ENCODE measurements around the gene SLC17A9.
"Not testable (repeated sequence)": the region's sequence is repeated elsewhere in the genome, so short reads cannot be mapped to it uniquely, and the experiment has no call there.

Gene SLC17A9

GRCh38 chr20:62953839-62954703, 1.6 kb downstream of the SLC17A9 start:
- Mint-ChIP-seq H3K4me3 (peak overlapping the region; percentile 81), H3K36me3 (ENCODE audit: low read depth) (peaks cover 20% of the 10 kb centered on the region), H3K27ac (peak overlapping the region; percentile 84), H3K4me1 (peaks cover 22% of the 10 kb centered on the region), H3K27me3 (no peaks in the 10 kb centered on the region), H3K9me3 (no peaks in the 10 kb centered on the region)
- peak; percentile 84 for ATAC-seq
- peak; percentile 78 for DNase-seq

DNA sequence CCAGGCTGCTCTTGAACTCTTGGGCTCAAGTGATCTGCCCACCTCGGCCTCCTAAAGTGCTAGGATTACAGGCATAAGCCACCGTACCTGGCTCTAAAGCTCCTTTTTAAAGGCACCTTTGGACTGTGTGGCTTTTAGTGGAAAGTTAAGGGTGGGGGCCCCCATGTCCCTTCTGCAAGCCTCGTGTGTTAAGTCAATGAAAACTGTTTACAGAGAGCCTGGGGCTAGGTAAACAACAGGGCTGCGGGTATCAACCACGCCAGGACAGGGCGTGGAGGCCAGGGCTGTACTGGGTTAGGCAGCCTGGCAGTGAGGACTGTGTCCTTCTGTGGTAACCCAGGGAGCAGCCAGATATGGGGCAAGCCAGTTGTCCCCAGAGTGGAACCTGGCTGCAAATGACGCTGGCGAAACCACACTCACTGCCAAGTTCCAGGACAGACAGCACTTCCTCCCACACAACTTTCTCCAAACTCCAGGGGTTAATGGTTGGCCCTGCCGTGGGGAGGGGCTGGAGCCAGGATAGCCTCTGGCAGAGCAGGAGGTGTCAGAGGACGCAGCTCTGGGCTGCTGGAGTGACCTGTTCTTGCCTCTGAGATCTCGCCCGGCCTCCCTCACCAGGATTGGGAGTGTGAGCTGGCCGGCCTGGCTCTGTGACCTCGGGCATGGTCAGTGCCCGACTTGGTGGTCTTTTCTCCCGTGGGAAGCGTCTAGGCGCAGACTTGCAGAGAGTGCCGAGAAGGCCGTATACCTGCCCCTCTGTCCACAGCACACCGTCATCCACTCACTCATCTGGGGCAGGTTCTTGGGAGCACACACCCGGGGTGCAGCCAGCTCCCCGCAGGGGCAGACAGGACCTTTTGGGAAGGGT, 3.2 kb downstream of the SLC17A9 start:
- DNase-seq: no peak
- H3K4me3 Mint-ChIP-seq: no peak overlapping the region
- peaks cover 28% of the 10 kb centered on the region for H3K4me1 Mint-ChIP-seq
- peaks cover 8% of the 10 kb centered on the region for H3K36me3 Mint-ChIP-seq (ENCODE audit: low read depth)
- no peaks in the 10 kb centered on the region for H3K27me3 Mint-ChIP-seq
- no peaks in the 10 kb centered on the region for H3K9me3 Mint-ChIP-seq
- H3K27ac Mint-ChIP-seq: no peak overlapping the region
- ATAC-seq: no peak

DNA sequence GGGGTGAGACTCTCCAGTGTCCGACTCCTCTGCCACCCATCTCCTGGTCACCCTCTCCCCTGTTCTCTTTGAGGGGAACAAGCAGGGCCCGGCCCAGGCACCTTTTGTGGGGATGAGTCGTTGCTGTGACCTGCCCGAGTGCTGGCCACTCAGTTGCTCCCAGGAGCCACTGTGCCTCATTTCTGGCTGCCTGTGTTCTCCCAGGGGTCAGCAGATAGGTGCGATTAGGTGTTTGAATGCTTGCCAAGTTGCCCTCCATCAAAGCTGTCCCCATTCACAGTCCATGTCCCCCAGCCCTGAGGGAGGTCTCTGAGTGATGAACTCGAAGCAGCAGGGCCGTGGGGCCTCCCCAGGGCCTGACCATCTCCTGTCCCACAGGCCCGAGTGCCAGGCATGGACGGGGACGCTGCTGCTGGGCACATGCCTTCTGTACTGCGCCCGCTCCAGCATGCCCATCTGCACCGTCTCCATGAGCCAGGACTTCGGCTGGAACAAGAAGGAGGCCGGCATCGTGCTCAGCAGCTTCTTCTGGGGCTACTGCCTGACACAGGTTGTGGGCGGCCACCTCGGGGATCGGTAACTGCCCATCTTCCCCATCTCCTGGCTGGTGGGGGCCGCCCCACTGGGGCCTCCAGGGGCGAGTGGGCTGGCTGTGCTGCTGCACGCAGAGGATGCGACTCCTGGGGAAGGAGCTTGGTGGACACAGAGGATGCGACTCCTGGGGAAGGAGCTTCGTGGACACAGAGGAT, 4.1 kb downstream of the SLC17A9 start:
- no peak overlapping the region for H3K4me3 Mint-ChIP-seq
- H3K27me3 Mint-ChIP-seq: no peaks in the 10 kb centered on the region

DNA sequence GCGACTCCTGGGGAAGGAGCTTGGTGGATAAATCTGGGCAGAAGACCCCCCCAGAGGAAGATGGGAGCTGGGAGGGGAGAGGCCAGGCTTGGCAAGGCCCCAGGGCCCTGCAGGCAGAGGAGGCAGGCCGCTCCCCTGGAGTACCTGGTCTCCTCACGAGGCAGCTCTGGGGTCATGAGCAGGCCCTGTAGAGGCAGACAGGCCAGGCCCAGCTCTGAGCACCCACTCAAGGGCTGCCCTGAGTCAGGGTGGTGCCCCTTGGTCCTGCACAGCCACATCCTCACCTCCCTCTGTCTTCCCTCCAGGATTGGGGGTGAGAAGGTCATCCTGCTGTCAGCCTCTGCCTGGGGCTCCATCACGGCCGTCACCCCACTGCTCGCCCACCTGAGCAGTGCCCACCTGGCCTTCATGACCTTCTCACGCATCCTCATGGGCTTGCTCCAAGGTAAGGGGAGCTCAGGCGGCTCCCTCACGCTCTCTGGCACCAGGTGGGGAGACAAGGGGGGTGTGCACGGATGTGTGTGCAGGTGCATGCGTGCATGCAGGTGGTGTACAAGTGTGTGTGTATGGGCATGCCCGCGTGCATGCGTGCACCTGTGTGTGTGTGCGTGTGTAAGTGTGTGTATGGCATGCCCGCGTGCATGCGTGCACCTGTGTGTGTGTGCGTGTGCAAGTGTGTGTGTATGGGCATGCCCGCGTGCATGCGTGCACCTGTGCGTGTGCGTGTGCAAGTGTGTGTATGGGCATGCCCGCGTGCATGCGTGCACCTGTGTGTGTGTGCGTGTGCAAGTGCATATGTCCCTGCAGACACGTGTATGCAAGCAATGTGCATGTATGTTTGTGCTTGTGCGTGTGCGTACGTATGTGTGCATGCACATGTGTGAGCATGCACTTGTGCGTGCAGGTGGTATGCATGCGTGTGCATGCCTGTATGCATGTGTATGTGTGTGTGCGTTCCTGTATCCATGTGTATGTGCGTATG, 4.9 kb downstream of the SLC17A9 start:
- ATAC-seq: no peak
- peaks cover 6% of the 10 kb centered on the region for H3K36me3 Mint-ChIP-seq (ENCODE audit: low read depth)

More for the DNA sequence above, 4.1 kb downstream of the SLC17A9 start:
- Mint-ChIP-seq H3K27ac (no peak overlapping the region), H3K4me1 (peaks cover 28% of the 10 kb centered on the region), H3K36me3 (ENCODE audit: low read depth) (peaks cover 6% of the 10 kb centered on the region), H3K9me3 (no peaks in the 10 kb centered on the region)
- no peak for ATAC-seq
- no peak for DNase-seq

GRCh38 chr20:62958388-62959100, 6.0 kb downstream of the SLC17A9 start:
- Mint-ChIP-seq H3K27ac (no peak overlapping the region), H3K4me3 (no peak overlapping the region)

More for the DNA sequence above, 4.9 kb downstream of the SLC17A9 start:
- H3K4me1 Mint-ChIP-seq: peaks cover 24% of the 10 kb centered on the region
- H3K27me3 Mint-ChIP-seq: no peaks in the 10 kb centered on the region
- no peak for DNase-seq
- no peak overlapping the region for H3K27ac Mint-ChIP-seq
- no peak overlapping the region for H3K4me3 Mint-ChIP-seq
- no peaks in the 10 kb centered on the region for H3K9me3 Mint-ChIP-seq

DNA sequence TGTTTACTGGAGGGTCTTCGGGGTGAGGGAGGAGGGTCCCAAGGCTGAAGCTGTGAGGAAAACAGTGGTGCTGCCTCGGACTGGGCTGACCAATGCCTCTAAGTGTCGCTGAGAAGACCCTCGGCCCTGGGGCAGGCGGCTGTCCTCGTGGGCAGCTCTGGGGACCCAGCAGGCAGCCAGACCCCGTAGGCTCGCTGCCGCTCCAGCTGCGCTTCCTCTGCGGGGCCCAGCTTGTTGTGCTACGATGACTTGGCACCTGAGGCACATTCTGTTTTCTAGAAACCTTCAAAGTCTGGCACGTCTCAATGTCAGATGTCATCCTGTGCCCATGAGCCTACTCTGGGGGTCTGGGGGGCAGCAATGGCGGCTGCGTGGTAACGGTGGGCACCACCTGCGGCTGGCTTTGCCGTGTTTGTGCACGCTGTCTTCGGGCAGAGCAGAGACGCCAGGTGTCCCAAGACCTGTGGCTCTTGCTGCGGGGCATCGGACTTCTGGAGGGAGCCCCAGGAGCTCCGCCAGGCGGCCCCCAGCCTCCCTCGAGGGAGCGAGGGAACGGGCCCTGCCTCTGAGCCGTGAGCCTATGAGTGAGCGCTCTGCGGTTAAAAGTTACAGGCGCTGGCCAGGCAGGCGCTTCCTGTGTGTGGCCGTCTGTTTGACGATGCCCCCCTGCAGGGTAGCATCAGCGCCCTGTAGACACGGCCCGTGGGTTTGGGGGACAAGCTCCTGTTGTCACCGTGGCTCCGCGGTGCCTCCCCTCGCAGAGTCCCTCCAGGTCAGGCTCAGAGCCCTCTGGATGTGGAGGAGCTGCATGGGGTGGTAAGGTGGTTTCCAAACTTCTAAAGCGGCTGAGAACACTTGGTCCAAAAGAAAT, 6.8 kb downstream of the SLC17A9 start:
- ATAC-seq (peak; percentile 34), DNase-seq (no peak)
- Mint-ChIP-seq H3K27ac (no peak overlapping the region), H3K4me3 (no peak overlapping the region), H3K36me3 (ENCODE audit: low read depth) (peaks cover 6% of the 10 kb centered on the region), H3K4me1 (peaks cover 17% of the 10 kb centered on the region), H3K9me3 (no peaks in the 10 kb centered on the region), H3K27me3 (no peaks in the 10 kb centered on the region)

More at GRCh38 chr20:62958388-62959100, 6.0 kb downstream of the SLC17A9 start:
- no peaks in the 10 kb centered on the region for H3K9me3 Mint-ChIP-seq
- H3K36me3 Mint-ChIP-seq (ENCODE audit: low read depth): peaks cover 6% of the 10 kb centered on the region
- DNase-seq (no peak), ATAC-seq (no peak)
- H3K4me1 Mint-ChIP-seq: peaks cover 22% of the 10 kb centered on the region
- H3K27me3 Mint-ChIP-seq: no peaks in the 10 kb centered on the region

DNA sequence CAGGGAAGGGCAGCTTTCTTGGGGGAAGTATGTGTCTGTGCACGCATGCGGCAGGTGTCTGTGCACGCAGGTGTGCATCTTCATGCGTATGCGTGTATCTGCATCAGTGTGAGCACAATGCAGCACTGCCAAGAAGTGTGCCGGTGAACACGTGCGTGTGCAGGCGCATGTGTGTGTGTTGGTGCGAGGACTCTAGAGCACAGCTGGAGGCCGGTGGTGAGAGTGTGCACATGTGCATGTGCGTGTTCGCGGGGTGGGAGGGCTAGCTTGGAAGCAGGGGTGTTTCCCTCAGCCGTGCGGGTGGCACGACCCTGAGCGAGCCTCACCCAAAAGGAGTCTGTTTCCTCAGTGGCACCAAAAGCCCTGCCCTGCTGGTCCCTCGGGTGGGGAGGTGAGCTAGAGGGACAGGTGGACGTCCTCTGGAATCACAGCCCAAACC, 7.5 kb downstream of the SLC17A9 start:
- H3K27me3 Mint-ChIP-seq: no peaks in the 10 kb centered on the region
- H3K9me3 Mint-ChIP-seq: no peaks in the 10 kb centered on the region
- ATAC-seq: no peak
- H3K36me3 Mint-ChIP-seq (ENCODE audit: low read depth): peaks cover 6% of the 10 kb centered on the region
- peaks cover 11% of the 10 kb centered on the region for H3K4me1 Mint-ChIP-seq
- no peak for DNase-seq
- no peak overlapping the region for H3K27ac Mint-ChIP-seq
- H3K4me3 Mint-ChIP-seq: no peak overlapping the region

DNA sequence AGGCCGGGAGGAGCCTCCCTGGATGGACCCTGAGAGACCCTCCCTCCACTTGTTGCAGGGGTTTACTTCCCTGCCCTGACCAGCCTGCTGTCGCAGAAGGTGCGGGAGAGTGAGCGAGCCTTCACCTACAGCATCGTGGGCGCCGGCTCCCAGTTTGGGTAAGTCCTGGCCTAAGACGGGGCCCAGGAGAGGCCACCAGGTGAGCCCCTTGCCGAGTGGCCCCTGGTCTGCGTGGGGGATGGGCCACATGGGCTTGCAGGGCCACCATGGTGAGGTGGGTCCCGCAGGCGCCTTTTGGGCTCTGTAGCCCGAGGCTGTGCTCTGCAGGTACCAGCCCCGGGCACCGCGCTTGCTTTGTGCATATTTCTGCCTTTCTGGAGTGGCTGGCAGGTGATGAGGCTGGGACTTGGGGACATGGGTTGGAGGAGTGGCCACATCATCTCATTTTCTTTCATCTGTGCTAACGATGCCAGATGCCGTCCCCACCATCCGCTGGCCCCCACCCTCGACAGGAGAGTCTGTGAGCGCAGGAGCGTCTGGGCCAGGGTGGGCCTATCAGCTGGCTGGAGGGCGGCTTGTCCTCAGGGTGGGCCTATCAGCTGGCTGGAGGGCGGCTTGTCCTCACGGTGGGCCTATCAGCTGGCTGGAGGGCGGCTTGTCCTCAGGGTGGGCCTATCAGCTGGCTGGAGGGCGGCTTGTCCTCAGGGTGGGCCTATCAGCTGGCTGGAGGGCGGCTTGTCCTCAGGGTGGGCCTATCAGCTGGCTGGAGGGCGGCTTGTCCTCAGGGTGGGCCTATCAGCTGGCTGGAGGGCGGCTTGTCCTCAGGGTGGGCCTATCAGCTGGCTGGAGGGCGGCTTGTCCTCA, 8.2 kb downstream of the SLC17A9 start:
- H3K4me3 Mint-ChIP-seq, H3K27ac Mint-ChIP-seq: not testable (repeated sequence)

DNA sequence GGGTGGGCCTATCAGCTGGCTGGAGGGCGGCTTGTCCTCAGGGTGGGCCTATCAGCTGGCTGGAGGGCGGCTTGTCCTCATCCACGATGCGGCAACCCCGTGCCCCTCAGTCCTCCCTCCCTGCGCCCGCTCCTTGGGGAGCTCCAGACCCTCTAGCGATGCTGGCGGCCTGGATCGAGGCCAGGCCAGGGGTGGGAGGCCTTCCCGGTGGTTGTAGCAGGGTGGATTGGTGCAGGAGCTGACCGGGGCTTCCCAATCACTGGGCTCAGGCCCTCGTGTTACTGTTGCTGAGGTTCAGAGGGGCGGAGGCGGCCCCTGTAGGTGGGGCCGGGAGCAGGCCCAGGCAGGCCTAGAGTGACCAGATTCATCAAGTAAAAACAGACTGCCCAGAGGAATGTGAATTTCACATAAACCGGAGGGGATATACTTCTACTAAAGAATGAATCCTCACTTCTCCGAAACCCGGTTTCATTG, 8.8 kb downstream of the SLC17A9 start:
- Mint-ChIP-seq H3K9me3 (no peaks in the 10 kb centered on the region), H3K27me3 (no peaks in the 10 kb centered on the region), H3K36me3 (ENCODE audit: low read depth) (peaks cover 8% of the 10 kb centered on the region), H3K27ac (no peak overlapping the region), H3K4me1 (peaks cover 11% of the 10 kb centered on the region), H3K4me3 (no peak overlapping the region)
- no peak for ATAC-seq
- no peak for DNase-seq

More for the DNA sequence above, 8.2 kb downstream of the SLC17A9 start:
- peaks cover 11% of the 10 kb centered on the region for H3K4me1 Mint-ChIP-seq
- H3K27me3 Mint-ChIP-seq; ATAC-seq; H3K36me3 Mint-ChIP-seq (ENCODE audit: low read depth); H3K9me3 Mint-ChIP-seq; DNase-seq: not testable (repeated sequence)

- Mint-ChIP-seq H3K27ac (no peak overlapping the region), H3K4me3 (no peak overlapping the region), H3K36me3 (ENCODE audit: low read depth) (peaks cover 8% of the 10 kb centered on the region), H3K9me3 (no peaks in the 10 kb centered on the region), H3K4me1 (peaks cover 11% of the 10 kb centered on the region), H3K27me3 (no peaks in the 10 kb centered on the region)
- no peak for DNase-seq
- no peak for ATAC-seq
Measured at GRCh38 chr20:62961799-62962198, 9.3 kb downstream of the SLC17A9 start.

- no peak for ATAC-seq
- Mint-ChIP-seq H3K4me1 (peaks cover 11% of the 10 kb centered on the region), H3K27me3 (no peaks in the 10 kb centered on the region), H3K27ac (no peak overlapping the region), H3K36me3 (ENCODE audit: low read depth) (peaks cover 8% of the 10 kb centered on the region), H3K4me3 (no peak overlapping the region), H3K9me3 (no peaks in the 10 kb centered on the region)
- DNase-seq: no peak
Measured at GRCh38 chr20:62962221-62962879, 9.8 kb downstream of the SLC17A9 start.
